Kidney epithelial cell (primary cell): ENCODE data around the gene FZD7. TPM values are rescaled to one million over a fixed set of nuclear protein-coding genes. Genes with fewer than 3 reads are reported as not detected.

Experiments used
- DNase-seq: peaks from one replicate; pipeline ENCODE4 v3.0.0-alpha.2; 2010; ENCODE audit warnings: low read depth
- H3K27me3 ChIP-seq: 2 replicates; pipeline ENCODE4 v1.6.0; 2011; ENCODE audit warnings: low read length; ENCODE audit not compliant: control insufficient read depth, insufficient read depth
- H3K36me3 ChIP-seq: 2 replicates; pipeline ENCODE4 v1.5.1; 2011; ENCODE audit warnings: low read length; ENCODE audit not compliant: control insufficient read depth, insufficient read depth
- H3K4me3 ChIP-seq: 2 replicates; pipeline ENCODE4 v1.5.1; 2011; ENCODE audit warnings: low read depth, mild to moderate bottlenecking, control low read depth, low read length
- total RNA-seq: library from RNA; depleted of rRNA; stranded (reverse); fragments of >200 nt; gene quantifications from 2 replicates; pipeline ENCODE4 v1.2.3, GENCODE V29; 2015
- TF ChIP-seq, protein P1 (sequence below): IDR thresholded peaks from 2 replicates; pipeline ENCODE4 v1.5.1; 2011; ENCODE audit warnings: mild to moderate bottlenecking, moderate library complexity, low read length, control low read depth, inconsistent platforms; ENCODE audit not compliant: insufficient read depth, poor library complexity, severe bottlenecking

The FZD7 gene
- total RNA-seq, 1 donor from 2014 or later, result 13.5 TPM

DNA sequence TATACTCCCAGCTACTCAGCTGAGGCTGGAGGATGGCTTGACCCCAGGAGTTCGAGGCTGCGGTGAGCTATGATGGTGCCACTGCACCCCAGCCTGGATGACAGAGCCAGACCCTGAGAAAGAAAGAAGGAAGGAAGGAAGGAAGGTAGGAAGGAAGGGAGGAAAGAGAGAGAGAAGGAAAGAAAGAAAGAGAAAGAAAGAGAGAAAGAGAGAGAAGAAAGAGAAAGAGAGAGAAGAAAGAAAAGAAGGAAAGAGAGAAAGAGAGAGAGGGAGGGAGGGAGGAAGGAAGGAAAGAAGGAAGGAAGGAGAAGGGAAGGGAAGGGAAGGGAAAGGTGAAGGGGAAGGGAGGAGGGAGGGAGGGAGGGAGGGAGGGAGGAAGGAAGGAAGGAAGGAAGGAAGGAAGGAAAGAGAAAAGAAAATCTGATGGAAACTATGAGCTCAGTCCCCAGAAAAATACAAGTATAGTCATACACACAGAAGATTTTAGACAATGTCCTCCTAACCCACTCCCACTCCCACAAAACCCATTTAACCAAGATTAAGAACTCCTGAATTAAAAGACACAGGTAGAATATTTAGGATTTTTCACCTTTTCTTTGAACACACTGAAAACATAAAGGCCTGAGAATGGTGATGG lies 15.6 kb downstream of the FZD7 start:
- TF ChIP-seq, protein P1, sequence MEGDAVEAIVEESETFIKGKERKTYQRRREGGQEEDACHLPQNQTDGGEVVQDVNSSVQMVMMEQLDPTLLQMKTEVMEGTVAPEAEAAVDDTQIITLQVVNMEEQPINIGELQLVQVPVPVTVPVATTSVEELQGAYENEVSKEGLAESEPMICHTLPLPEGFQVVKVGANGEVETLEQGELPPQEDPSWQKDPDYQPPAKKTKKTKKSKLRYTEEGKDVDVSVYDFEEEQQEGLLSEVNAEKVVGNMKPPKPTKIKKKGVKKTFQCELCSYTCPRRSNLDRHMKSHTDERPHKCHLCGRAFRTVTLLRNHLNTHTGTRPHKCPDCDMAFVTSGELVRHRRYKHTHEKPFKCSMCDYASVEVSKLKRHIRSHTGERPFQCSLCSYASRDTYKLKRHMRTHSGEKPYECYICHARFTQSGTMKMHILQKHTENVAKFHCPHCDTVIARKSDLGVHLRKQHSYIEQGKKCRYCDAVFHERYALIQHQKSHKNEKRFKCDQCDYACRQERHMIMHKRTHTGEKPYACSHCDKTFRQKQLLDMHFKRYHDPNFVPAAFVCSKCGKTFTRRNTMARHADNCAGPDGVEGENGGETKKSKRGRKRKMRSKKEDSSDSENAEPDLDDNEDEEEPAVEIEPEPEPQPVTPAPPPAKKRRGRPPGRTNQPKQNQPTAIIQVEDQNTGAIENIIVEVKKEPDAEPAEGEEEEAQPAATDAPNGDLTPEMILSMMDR, result no peak
- H3K36me3 ChIP-seq, result no peaks in the 10 kb centered on the region
- no peak for DNase-seq
- no peak overlapping the region for H3K4me3 ChIP-seq
- H3K27me3 ChIP-seq, result no peaks in the 10 kb centered on the region

DNA sequence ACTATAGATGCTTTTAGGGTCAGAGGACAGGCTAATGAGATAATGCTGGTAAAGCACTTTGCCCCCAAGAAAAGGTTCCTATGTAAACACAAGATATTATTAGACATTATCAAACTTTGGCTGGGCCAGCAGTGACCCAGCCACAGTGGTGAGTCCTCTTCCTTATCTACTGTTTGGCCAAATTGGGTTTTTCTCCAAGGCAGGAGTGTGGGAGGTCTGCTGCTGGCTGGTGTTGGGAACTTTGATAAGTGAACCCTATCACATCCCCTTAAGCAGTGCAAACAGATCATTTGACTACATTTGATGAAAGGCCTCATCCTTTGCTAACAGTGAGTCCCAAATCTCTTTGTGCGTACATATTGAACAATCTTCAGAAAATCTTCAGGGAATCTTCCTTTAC lies 16.2 kb downstream of the FZD7 start:
- H3K36me3 ChIP-seq, result no peaks in the 10 kb centered on the region

DNA sequence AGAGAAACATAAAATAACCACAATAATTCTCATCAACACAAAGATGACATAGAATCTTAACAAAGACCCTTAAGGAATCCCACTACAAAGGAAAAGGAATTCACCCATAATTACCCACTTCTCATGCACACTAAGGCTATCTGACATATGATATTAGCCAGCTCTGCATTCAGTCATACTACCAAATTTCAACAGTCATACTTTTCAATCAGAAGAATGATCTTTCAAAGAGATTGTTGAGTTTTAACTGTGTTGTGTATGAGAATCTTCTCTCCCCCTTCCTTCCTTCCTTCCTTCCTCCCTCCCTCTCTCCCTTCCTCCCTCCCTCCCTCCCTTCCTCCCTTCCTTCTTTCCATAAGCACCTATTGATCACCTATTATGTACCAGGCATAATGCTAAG lies 17.0 kb downstream of the FZD7 start:
- TF ChIP-seq, protein P1, result no peak
- Histone ChIP-seq H3K4me3 (no peak overlapping the region), H3K36me3 (no peaks in the 10 kb centered on the region), H3K27me3 (no peaks in the 10 kb centered on the region)
- DNase-seq, result no peak

More for the DNA sequence above, 16.2 kb downstream of the FZD7 start:
- TF ChIP-seq, protein P1, result no peak
- DNase-seq, result no peak
- Histone ChIP-seq H3K27me3 (no peaks in the 10 kb centered on the region), H3K4me3 (no peak overlapping the region)

DNA sequence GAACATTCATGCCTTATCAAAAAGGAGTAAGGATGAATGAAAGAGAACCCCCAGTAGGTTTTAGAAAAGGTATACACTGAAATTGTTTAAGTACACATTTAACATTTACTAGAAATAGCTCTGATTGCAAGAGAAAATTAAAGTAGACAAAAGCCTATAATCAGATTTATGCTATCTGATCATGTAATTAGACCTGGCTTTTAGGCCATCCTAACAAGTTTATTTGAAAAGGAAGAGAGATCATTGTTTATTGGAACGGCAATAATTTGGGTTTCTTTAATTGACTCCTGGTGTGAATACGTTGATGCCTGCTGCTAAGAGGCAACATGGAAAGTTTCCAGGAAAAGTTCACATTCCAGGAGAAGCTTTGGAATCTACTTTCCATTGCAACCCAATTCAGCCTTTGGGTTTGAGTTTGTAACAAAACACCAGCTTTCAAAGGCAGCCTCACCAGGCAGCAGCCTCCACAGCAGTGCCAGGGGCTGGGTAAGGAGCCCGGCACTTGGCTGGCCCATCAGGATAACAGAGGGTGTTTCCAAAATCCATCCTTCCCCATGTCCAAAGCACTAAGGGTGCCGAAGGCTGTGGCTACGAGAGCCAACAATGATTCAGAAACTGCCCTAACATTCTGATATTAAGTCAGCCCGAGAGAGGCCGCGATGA lies 18.0 kb downstream of the FZD7 start:
- Histone ChIP-seq H3K27me3 (no peaks in the 10 kb centered on the region), H3K4me3 (no peak overlapping the region), H3K36me3 (no peaks in the 10 kb centered on the region)
- no peak for DNase-seq
- TF ChIP-seq, protein P1, result no peak

GRCh38 chr2:202052235-202052634 lies 18.6 kb downstream of the FZD7 start:
- TF ChIP-seq, protein P1, result no peak
- no peak for DNase-seq
- H3K36me3 ChIP-seq, result no peaks in the 10 kb centered on the region
- H3K27me3 ChIP-seq, result no peaks in the 10 kb centered on the region
- H3K4me3 ChIP-seq, result no peak overlapping the region
